ENCODE measurements around the gene RCSD1. TPM values are rescaled to one million over a fixed set of nuclear protein-coding genes. Genes with fewer than 3 reads are reported as not detected.

The RCSD1 gene, protein sequence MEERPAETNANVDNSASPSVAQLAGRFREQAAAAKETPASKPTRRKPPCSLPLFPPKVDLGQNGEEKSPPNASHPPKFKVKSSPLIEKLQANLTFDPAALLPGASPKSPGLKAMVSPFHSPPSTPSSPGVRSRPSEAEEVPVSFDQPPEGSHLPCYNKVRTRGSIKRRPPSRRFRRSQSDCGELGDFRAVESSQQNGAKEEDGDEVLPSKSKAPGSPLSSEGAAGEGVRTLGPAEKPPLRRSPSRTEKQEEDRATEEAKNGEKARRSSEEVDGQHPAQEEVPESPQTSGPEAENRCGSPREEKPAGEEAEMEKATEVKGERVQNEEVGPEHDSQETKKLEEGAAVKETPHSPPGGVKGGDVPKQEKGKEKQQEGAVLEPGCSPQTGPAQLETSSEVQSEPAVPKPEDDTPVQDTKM
- 1.7 and 8.5 TPM in 2 replicates for total RNA-seq

GRCh38 chr1:167629681-167630567 is at the start of gene RCSD1:
TSS of gene RCSD1 (plus strand) at chr1:167630232. CDS start at chr1:167630424, 192 bp downstream.

GRCh38 chr1:167721617-167722151 is 91.7 kb downstream of the RCSD1 start, which contains the start of gene MPZL1:
TSS of gene MPZL1 (plus strand) at chr1:167721982. CDS start at chr1:167722152, 170 bp downstream.

Other genes with a start within 250 kb of the RCSD1 start
- gene CD247, start 111.7 kb upstream of the RCSD1 start, total RNA-seq, result not detected in 2 replicates
- gene CREG1, start 76.5 kb upstream of the RCSD1 start, total RNA-seq, result 136 and 144 TPM in 2 replicates
- gene MPZL1, start 91.8 kb downstream of the RCSD1 start, total RNA-seq, result 96.4 and 118 TPM in 2 replicates